Sigmoid colon (tissue), 4 donors: ENCODE results near the gene TICAM2.

Source experiments
- CTCF ChIP-seq, 4 experiments: fragments of 450-650 bp in 3 of 4; fragments of 200-600 bp in 1 of 4; IDR thresholded peaks; one replicate each; pipeline ENCODE4 v1.5.1; 2016 to 2019; ENCODE audit warnings: antibody characterized with exemption in 4 of 4, mild to moderate bottlenecking in 3 of 4, moderate library complexity in 2 of 4
- POLR2A ChIP-seq, 2 donors: fragments of 450-650 bp; IDR thresholded peaks; one replicate each; pipeline ENCODE4 v1.6.1; 2016; ENCODE audit warnings: antibody characterized with exemption in 2 of 2, mild to moderate bottlenecking in 2 of 2, moderate library complexity in 2 of 2
- POLR2AphosphoS5 ChIP-seq, 4 donors: sonication (generic); formaldehyde crosslinking; IDR thresholded peaks; one replicate each; pipeline ENCODE4 v1.6.1; 2017; ENCODE audit warnings: antibody characterized with exemption in 4 of 4

DNA sequence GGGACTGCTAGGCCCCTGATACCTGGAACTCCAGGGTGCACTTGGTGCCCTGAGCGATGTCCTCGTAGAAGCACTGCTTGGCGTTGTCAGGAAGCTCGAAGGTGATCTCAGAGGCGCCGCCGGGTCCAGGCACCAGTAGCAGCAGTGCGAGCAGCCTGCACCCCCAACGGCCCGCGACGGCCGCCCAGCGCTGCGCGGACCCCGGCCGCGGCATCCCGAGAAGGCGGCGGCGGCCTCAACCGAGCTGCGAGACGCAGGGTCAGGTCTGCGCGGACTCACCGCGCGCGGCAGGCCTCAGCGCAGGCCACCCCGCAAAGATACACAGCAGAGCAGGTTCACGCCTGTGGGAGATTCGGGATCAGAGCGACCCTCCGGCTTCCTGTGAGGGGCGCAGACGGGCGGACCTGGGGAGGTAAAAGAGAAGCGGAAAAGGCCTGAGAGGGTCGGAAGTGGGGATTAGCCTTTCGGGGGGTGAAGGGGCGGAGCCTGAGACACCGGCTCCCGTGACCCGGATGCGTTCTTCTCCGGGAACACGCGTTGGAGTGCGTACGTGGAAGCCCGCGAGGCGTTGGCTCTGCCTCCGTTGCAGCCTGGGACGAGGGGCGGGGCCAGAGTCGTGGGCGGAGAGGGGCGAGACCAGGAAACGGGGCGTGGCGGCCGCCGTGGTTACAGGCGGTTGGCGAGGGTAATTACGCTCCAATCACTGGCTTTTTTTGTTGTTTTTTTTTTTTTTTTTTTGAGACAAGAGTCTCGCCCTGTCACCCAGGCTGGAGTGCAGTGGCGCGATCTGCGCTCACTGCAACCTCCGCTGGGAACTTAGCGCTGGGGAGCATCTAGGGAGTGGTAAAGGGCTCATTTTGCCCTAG lies 23.5 kb upstream of the TICAM2 start, which contains the start of gene TMED7:
- TF ChIP-seq CTCF (IDR thresholded peaks at IDR 0.05), result no peak
- TF ChIP-seq POLR2AphosphoS5 (IDR thresholded peaks at IDR 0.05), result peak; percentile 79 to 96 (median 84)
- TF ChIP-seq POLR2A (IDR thresholded peaks at IDR 0.05), result peak; percentile 65 to 79
